Right lobe of liver (tissue), 4 donors: Measurements from ENCODE around the gene PDLIM7.

ENCODE experiments used
- CTCF ChIP-seq, 4 donors: fragments of 200-600 bp in 3 of 4; fragments of 450-650 bp in 1 of 4; IDR thresholded peaks; one replicate each; pipeline versions ENCODE4 v1.5.1 to v1.8.0; 2016 to 2022; ENCODE audit warnings: antibody characterized with exemption in 4 of 4, mild to moderate bottlenecking in 2 of 4
- POLR2A ChIP-seq: fragments of 450-650 bp; IDR thresholded peaks from one replicate; pipeline ENCODE4 v1.6.1; 2017; ENCODE audit warnings: antibody characterized with exemption, mild to moderate bottlenecking
- donor health status: DM: no; HTN: no; CAD: no.
- donor health status: DM: no; HTN: no; CAD: no.
- donor health status: DM: no; HTN: yes; CAD: no.

DNA sequence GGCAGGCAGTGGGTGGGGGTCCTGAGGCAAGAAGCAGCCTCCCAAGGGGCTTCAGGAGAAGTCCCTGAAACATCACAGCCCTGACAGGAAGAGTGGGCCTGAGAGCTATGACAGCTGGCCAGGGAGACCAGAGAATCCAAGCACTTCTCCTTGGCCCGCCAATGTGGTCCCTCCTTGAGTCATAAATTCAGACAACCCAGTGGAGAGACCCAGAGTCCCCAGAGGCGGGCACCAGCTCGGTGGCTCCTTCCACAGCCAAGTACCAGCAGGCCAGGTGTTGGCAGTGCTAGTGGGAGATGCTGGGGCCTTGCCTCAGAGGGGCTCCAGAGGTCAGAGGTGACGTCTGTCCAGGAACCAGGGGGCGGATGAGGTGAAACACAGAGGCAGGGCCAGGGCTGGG is 13.8 kb upstream of the PDLIM7 start:
- no peak for TF ChIP-seq CTCF (IDR thresholded peaks at IDR 0.05)
- no peak for TF ChIP-seq POLR2A
